UCSD-AML1 (cell line): ENCODE results near the gene ANKRD10.
A peak's percentile ranks its signal among the peaks of the same experiment; 100 is the strongest.

ENCODE experiments used
- DNase-seq: peaks from one replicate; lab custom pipeline; 2025; ENCODE audit not compliant: unreplicated experiment; lab: John Stamatoyannopoulos, UW

The ANKRD10 gene

GRCh38 chr13:110915874-110916206 is 971 bp upstream of the ANKRD10 start:
- no peak for DNase-seq

GRCh38 chr13:110914331-110915056 is 375 bp downstream of the ANKRD10 start:
- DNase-seq, result peak; percentile 83

GRCh38 chr13:110914081-110914330 is 863 bp downstream of the ANKRD10 start:
- DNase-seq, result no peak

GRCh38 chr13:110913322-110914080 is 1.4 kb downstream of the ANKRD10 start:
- no peak for DNase-seq

- DNase-seq, result no peak
Observed at GRCh38 chr13:110912651-110913051, 2.2 kb downstream of the ANKRD10 start.

- no peak for DNase-seq
Observed at GRCh38 chr13:110911880-110912279, 3.0 kb downstream of the ANKRD10 start.

GRCh38 chr13:110910013-110910890 is 4.6 kb downstream of the ANKRD10 start:
- DNase-seq, result no peak

GRCh38 chr13:110907951-110908898 is 6.6 kb downstream of the ANKRD10 start:
- DNase-seq, result no peak

- DNase-seq, result no peak
Observed at GRCh38 chr13:110907301-110907700, 7.6 kb downstream of the ANKRD10 start.

- no peak for DNase-seq
Observed at GRCh38 chr13:110904748-110905147, 10.1 kb downstream of the ANKRD10 start.

GRCh38 chr13:110902370-110902769 is 12.5 kb downstream of the ANKRD10 start:
- DNase-seq, result no peak

- DNase-seq, result no peak
Observed at GRCh38 chr13:110897521-110897920, 17.3 kb downstream of the ANKRD10 start.

- DNase-seq, result no peak
Observed at GRCh38 chr13:110897014-110897413, 17.9 kb downstream of the ANKRD10 start.

- no peak for DNase-seq
Observed at GRCh38 chr13:110894086-110894485, 20.8 kb downstream of the ANKRD10 start.

GRCh38 chr13:110893571-110893970 is 21.3 kb downstream of the ANKRD10 start:
- DNase-seq, result no peak

GRCh38 chr13:110890279-110891165 is 24.3 kb downstream of the ANKRD10 start:
- DNase-seq, result no peak

GRCh38 chr13:110888390-110888789 is 26.5 kb downstream of the ANKRD10 start:
- no peak for DNase-seq

- DNase-seq, result no peak
Observed at GRCh38 chr13:110887597-110888333, 27.1 kb downstream of the ANKRD10 start.
